WERI-Rb-1 (cell line): Measurements from ENCODE around the gene CMTM7.

Experiments used
- DNase-seq: peaks from one replicate; pipeline ENCODE4 v3.0.0-alpha.2; 2020
- H3K27ac ChIP-seq: fragments of 250-450 bp; sonication (Bioruptor Pico); 2 replicates; pipeline ENCODE4 v1.5.1; 2020; ENCODE audit warnings: mild to moderate bottlenecking, moderate library complexity
- H3K27me3 ChIP-seq: fragments of 250-450 bp; sonication (Bioruptor Pico); 2 replicates; pipeline ENCODE4 v1.5.1; 2021; ENCODE audit warnings: mild to moderate bottlenecking, low read depth, moderate library complexity; ENCODE audit not compliant: insufficient read depth, severe bottlenecking
- H3K36me3 ChIP-seq: fragments of 250-450 bp; sonication (Bioruptor Pico); 2 replicates; pipeline ENCODE4 v1.5.1; 2020; ENCODE audit warnings: mild to moderate bottlenecking, moderate library complexity
- H3K4me3 ChIP-seq: 2 replicates; pipeline ENCODE4 v1.5.1; 2011; ENCODE audit warnings: low read depth, mild to moderate bottlenecking, control low read depth, low read length
- H3K9me3 ChIP-seq: fragments of 250-450 bp; sonication (Bioruptor Pico); 2 replicates; pipeline ENCODE4 v1.5.1; 2021; ENCODE audit warnings: mild to moderate bottlenecking, moderate library complexity; ENCODE audit not compliant: severe bottlenecking
- CTCF ChIP-seq: IDR thresholded peaks from 2 replicates; pipeline ENCODE4 v1.5.1; 2011; ENCODE audit warnings: low read depth, mild to moderate bottlenecking, control low read depth, inconsistent platforms, low read length

The CMTM7 gene

GRCh38 chr3:32423956-32424557 lies 32.4 kb downstream of the CMTM7 start:
- TF ChIP-seq CTCF, result no peak
- Histone ChIP-seq H3K27me3 (no peaks in the 10 kb centered on the region), H3K4me3 (no peak overlapping the region), H3K27ac (peak overlapping the region; percentile 83), H3K9me3 (peaks cover 10% of the 10 kb centered on the region), H3K36me3 (no peaks in the 10 kb centered on the region)
- peak; percentile 71 for DNase-seq

- Histone ChIP-seq H3K27ac (peak overlapping the region; percentile 83), H3K4me3 (no peak overlapping the region), H3K36me3 (no peaks in the 10 kb centered on the region), H3K27me3 (no peaks in the 10 kb centered on the region), H3K9me3 (peaks cover 8% of the 10 kb centered on the region)
- no peak for DNase-seq
- no peak for TF ChIP-seq CTCF
Observed at GRCh38 chr3:32424581-32425250, 33.1 kb downstream of the CMTM7 start.

- H3K36me3 ChIP-seq, result no peaks in the 10 kb centered on the region
- no peak for DNase-seq
- no peak overlapping the region for H3K4me3 ChIP-seq
- no peak for TF ChIP-seq CTCF
- H3K9me3 ChIP-seq, result peaks cover 3% of the 10 kb centered on the region
- H3K27me3 ChIP-seq, result no peaks in the 10 kb centered on the region
- H3K27ac ChIP-seq, result no peak overlapping the region
Observed at GRCh38 chr3:32428092-32429068, 36.7 kb downstream of the CMTM7 start.

- Histone ChIP-seq H3K9me3 (no peaks in the 10 kb centered on the region), H3K36me3 (no peaks in the 10 kb centered on the region), H3K27me3 (no peaks in the 10 kb centered on the region), H3K27ac (no peak overlapping the region), H3K4me3 (no peak overlapping the region)
- no peak for TF ChIP-seq CTCF
- DNase-seq, result no peak
Observed at GRCh38 chr3:32430900-32431299, 39.2 kb downstream of the CMTM7 start.

- no peaks in the 10 kb centered on the region for H3K9me3 ChIP-seq
- DNase-seq, result no peak
- H3K27me3 ChIP-seq, result no peaks in the 10 kb centered on the region
- no peaks in the 10 kb centered on the region for H3K36me3 ChIP-seq
- no peak overlapping the region for H3K4me3 ChIP-seq
- H3K27ac ChIP-seq, result no peak overlapping the region
- TF ChIP-seq CTCF, result no peak
Observed at GRCh38 chr3:32431481-32431880, 39.8 kb downstream of the CMTM7 start.
